Stimulated activated CD8-positive, alpha-beta memory T cell treated with anti-CD3 and anti-CD28 coated beads, Interleukin-15, amount 100 ng/mL, for 48 hours (primary cell): ENCODE data around the gene PLPPR1.
"Not testable (repeated sequence)": the region's sequence is repeated elsewhere in the genome, so short reads cannot be mapped to it uniquely, and the experiment has no call there.

ENCODE experiments used
- DNase-seq, 2 donors: peaks; one replicate each; pipeline ENCODE4 v3.0.0-alpha.2; 2020; ENCODE audit warnings: low read depth in 2 of 2

The PLPPR1 gene

DNA sequence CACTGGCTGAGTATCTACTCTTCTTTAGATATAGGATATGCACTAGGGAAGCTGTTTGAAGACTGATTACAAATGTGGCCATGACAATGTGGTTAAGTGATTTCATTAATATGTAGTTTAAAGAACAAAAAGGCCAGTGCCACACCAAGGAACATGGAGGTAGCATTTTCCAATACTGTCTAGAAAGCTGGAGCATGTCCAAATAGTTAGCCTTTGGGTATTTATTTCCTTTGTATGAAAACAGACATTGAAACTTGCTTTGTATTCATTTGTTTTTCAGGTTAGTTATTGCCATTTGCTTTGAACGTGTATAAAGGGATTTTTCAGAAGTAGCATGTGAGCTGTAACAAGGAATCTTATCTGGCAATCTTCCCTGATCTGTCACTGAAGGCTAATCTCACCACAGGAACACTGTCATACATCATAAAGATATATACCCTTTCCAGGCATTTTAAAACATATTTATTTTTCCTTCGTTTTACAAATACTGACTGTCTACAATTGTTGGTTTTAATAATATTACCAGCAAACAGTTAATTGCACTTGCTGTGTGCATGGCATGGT lies 93.4 kb downstream of the PLPPR1 start:
- DNase-seq = no peak

DNA sequence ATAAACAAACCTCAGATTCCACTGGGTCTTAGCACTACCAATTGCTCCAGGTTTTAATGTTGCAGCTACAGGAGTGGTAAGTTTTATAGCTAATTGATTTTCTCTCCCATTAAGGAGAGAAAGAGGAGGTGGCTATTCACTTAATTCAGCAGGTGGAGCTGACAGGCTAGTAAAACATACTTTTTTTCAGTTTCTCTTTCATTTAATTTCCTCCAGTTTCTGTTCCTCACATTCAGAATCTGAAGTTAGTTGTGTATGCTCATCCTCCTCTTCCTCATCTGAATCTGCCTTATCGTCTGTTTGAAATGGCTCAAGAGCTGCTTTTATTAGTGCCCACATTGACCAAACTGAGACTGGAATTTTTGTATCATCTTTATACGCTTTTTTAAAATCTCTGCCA lies 98.0 kb downstream of the PLPPR1 start:
- DNase-seq = no peak

GRCh38 chr9:101127369-101127768 lies 98.8 kb downstream of the PLPPR1 start:
- not testable (repeated sequence) for DNase-seq

- no peak for DNase-seq
These were observed 100.1 kb downstream of the PLPPR1 start for GRCh38 chr9:101128623-101129022.

- DNase-seq = no peak
These were observed 101.5 kb downstream of the PLPPR1 start for GRCh38 chr9:101130054-101130453.

- no peak for DNase-seq
These were observed 102.8 kb downstream of the PLPPR1 start for GRCh38 chr9:101131326-101131725.

- DNase-seq = no peak
These were observed 104.3 kb downstream of the PLPPR1 start for GRCh38 chr9:101132801-101133200.

GRCh38 chr9:101138509-101138908 lies 110.0 kb downstream of the PLPPR1 start:
- no peak for DNase-seq

DNA sequence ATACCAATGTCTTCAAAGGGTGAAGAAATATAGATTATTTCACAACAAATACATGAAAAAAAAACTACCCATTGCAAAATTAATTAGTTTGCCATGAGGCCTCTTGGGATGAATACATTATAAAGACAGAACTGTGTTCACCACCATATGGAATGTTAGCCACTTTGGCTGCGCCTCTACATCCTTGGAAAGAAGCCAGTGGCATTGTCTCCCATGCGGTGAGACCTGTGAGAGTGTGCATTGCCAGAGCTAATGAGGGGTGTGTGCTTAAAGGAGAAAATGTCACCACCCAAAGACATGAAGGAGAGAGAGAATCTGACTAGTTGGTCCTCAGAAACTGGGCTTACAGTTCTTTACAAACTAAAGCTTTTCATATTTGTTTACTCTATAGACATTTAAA lies 110.6 kb downstream of the PLPPR1 start:
- DNase-seq = no peak

DNA sequence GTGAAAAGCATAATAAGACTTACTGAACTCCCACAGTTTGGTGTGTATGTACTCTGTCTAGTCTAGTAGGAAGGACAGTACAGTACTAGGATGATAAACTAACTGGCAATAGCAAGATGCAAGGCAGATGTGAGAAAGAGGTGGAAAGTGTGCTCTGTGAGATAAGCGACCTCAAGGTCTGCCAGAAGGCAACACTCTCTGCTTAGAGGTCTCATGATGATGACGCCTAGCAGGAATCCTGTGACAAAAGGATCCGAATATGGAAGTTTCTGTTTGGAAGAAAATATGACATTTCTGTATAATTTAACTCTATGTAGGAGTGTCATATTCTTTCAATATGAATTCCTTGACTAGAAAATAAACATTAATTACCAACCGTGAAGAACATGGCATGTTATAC lies 112.2 kb downstream of the PLPPR1 start:
- DNase-seq = no peak

- no peak for DNase-seq
These were observed 118.0 kb downstream of the PLPPR1 start for GRCh38 chr9:101146508-101146907.

- DNase-seq = no peak
These were observed 119.8 kb downstream of the PLPPR1 start for GRCh38 chr9:101148344-101148743.

- DNase-seq = no peak
These were observed 129.8 kb downstream of the PLPPR1 start for GRCh38 chr9:101158361-101158760.

- DNase-seq = no peak
These were observed 133.7 kb downstream of the PLPPR1 start for GRCh38 chr9:101162231-101162630.

- no peak for DNase-seq
These were observed 136.6 kb downstream of the PLPPR1 start for GRCh38 chr9:101165131-101165530.

DNA sequence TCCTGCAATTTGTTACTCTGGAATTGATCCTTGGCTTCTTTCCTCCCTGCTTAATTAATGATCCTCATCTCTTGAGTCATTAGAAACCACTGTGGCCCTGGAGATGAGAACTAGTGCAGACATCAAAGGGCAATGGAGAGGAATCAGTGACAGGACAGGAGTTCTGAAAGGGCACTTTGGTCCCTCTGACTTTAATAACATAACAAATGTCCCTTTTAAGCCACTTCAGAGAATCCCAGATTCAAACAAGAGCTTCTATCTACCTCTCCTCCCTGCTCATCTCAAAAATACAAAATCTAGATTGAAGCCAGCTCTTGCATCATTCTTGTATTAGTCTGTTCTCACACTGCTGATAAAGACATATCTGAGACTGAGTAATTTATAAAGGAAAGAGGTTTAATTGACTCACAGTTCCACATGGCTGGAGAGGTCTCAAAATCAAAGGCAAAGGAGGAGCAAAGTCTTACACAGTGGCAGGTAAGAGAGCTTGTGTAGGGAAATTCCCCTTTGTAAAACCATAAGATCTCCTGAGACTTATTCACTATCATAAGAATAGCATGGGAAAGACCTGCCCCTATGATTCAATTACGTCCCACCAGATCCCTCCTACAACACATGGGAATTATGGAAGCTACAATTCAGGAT lies 139.1 kb downstream of the PLPPR1 start:
- no peak for DNase-seq

DNA sequence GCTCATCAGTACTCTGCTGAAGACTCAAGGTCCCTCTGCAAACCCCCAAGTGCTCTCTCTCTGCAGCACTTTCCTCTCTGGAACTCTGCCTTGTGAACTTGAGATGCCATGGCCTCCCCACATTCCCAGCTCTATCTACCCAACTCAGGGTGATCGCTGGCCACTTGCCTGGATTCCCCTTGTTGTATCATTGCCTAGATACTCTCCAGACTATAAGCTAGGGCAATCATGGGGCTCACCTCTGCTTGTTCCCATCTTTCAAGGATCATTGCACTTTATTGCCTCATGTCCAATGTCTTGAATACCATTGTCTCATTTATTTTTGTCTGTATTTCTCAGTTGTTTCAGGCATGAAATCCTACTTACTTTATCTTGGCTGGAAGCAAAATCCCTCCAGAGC lies 144.1 kb downstream of the PLPPR1 start:
- DNase-seq = no peak

GRCh38 chr9:101173907-101174306 lies 145.4 kb downstream of the PLPPR1 start:
- no peak for DNase-seq

DNA sequence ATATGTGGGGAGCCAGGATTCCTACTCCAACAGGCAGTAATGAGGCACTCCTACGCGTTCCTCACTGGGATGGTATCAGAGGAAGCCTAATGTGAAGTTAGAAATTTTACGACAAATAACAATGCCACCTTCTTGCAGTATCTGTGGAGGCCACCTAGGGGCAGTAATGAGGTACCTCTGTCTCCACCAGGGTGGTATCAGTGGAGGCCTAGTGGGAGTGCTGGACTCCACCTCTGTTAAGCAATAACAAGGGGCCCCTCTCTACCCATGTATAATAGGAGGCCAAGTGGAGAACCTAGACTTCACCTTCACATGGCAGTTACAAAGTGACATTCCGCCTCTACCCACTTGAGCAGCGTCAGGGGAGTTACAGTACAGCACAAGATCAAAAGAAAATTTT lies 147.9 kb downstream of the PLPPR1 start:
- DNase-seq = no peak

- no peak for DNase-seq
These were observed 156.3 kb downstream of the PLPPR1 start for GRCh38 chr9:101184813-101185278.

DNA sequence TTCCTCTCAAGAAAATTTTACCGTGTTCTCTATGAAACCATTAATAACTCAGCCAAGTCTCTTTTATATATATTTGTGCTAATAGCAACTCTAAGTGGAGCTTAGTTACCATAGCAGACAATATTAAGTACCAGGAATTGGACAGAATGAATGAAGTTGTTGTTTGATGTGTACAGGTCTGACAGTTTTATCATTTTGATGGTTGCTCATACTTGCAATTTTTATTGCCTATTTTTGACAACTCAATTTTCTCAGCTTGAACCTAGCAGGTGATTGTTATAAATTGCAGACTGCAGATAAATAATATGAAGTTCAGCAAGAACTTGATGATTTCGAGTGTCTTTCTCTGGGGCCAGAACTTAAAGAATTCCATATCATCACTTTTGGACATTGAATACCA lies 163.2 kb downstream of the PLPPR1 start:
- DNase-seq = no peak

GRCh38 chr9:101197026-101197425 lies 168.5 kb downstream of the PLPPR1 start:
- DNase-seq = no peak

DNA sequence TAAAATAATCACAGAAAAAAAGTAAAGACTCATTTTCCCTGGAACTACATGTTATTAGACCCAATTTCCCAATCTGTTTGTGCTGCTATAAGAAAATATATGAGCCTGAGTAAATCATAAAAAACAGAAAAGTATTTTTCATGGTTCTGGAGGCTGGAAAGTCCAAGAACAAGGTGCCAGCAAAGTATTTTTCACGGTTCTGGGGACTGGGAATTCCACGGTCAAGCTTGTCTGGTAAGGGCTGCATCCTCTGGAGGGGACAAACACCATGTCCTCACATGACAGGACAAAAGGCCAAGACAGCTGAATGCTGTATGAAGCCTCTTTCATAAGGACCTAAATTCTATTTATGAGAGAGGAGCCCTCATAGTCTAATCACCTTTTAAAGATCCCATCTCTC lies 172.3 kb downstream of the PLPPR1 start:
- no peak for DNase-seq

GRCh38 chr9:101201630-101202029 lies 173.1 kb downstream of the PLPPR1 start:
- no peak for DNase-seq
